HAP-1 (cell line): ENCODE results near the gene FHIT.

Experiments
- DNase-seq, 2 experiments: peaks; one replicate each; pipeline ENCODE4 v3.0.0-alpha.2; 2016 to 2020; ENCODE audit warnings: low spot score in 2 of 2
- H3K27me3 ChIP-seq: fragments of 250-450 bp; sonication (Bioruptor Pico); 2 replicates; pipeline ENCODE4 v1.5.1; 2020; ENCODE audit warnings: low read depth, mild to moderate bottlenecking, moderate library complexity
- H3K36me3 ChIP-seq: fragments of 250-450 bp; sonication (Bioruptor Pico); replicated peaks from 2 replicates; pipeline ENCODE4 v1.5.1; 2020; ENCODE audit warnings: mild to moderate bottlenecking
- H3K4me1 ChIP-seq: fragments of 250-450 bp; sonication (Bioruptor Pico); 2 replicates; pipeline ENCODE4 v1.5.1; 2020; ENCODE audit warnings: mild to moderate bottlenecking
- H3K4me3 ChIP-seq: fragments of 250-450 bp; sonication (Bioruptor Pico); 2 replicates; pipeline ENCODE4 v1.5.1; 2020; ENCODE audit warnings: mild to moderate bottlenecking, moderate library complexity
- H3K9me3 ChIP-seq: fragments of 250-450 bp; sonication (Bioruptor Pico); 2 replicates; pipeline ENCODE4 v1.5.1; 2020; ENCODE audit warnings: mild to moderate bottlenecking, moderate library complexity
- in situ Hi-C: fragments of 300-500 bp; cut with MboI; formaldehyde crosslinking; loops from 3 replicates; pipeline ENCODE4 v1.14.3; 2020; ENCODE audit warnings: low sequenced_read_pairs, inconsistent platforms, mixed read lengths

The FHIT gene

DNA sequence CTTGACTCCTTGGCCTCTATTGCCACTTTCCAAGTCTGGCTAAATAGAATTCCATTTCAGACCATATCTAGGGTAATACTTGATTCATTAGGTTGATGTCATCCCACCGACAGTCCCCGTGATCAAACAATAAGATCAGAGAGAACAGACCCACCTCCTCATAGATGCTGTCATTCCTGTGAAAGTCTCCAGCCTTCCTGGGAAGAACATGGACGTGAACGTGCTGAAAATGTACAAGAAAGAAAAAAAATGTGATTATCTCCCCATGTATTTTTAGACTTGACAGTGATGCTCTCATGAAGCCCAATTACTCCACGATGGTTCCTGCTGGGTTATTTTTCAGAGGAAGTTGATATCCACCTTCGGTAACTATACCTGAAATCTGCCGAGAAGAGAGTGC lies 1329.1 kb downstream of the FHIT start:
- Histone ChIP-seq H3K36me3 (no peaks in the 10 kb centered on the region), H3K9me3 (no peaks in the 10 kb centered on the region), H3K4me1 (peaks cover 52% of the 10 kb centered on the region), H3K27me3 (no peaks in the 10 kb centered on the region), H3K4me3 (no peak overlapping the region)
- DNase-seq = no peak
- in situ Hi-C loops = no loop called here

DNA sequence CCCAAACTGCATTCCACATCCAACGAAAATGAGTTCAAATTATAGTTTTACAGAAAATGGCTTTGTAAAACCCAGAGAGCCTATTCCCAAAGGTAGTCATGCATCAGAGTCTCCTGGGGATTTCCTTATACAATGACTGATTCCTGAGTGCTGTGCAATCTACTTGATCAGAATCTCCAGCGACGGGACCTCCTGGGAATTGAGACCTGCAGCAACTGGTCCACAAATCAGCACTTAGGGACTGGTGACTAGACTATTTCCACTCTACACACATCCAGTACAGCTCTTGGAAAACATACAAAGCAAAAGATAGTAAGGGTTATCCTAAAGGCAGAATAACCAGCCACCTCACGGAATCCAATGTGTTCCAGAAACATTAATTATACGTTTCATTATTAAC lies 1330.4 kb downstream of the FHIT start:
- H3K36me3 ChIP-seq = no peaks in the 10 kb centered on the region
- peak in 1 of 2 experiments; percentile 30 for DNase-seq
- no peak overlapping the region for H3K4me3 ChIP-seq
- H3K9me3 ChIP-seq = no peaks in the 10 kb centered on the region
- in situ Hi-C loops = no loop called here
- peaks cover 48% of the 10 kb centered on the region for H3K4me1 ChIP-seq
- H3K27me3 ChIP-seq = no peaks in the 10 kb centered on the region

DNA sequence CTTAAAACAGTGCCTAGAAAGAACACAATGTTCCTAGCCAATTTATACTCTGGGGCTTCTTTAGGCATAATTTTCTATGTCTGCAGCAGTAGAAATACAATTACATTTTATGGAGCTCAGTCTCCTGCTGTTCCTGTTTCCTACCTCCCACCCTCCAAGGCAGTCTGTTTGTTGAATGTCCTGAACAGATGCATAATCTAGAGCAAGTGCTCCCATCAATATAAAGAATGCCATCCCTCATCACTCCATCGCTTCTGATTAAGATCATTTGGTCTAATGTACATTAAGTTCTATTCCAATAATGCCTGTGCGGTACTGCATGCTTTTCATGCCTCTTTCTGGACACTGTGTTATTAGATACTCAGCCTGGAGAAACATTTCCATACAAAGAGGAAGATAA lies 1331.7 kb downstream of the FHIT start:
- Histone ChIP-seq H3K27me3 (no peaks in the 10 kb centered on the region), H3K36me3 (no peaks in the 10 kb centered on the region), H3K9me3 (no peaks in the 10 kb centered on the region), H3K4me1 (peaks cover 35% of the 10 kb centered on the region), H3K4me3 (no peak overlapping the region)
- DNase-seq = no peak
- in situ Hi-C loops = no loop called here

DNA sequence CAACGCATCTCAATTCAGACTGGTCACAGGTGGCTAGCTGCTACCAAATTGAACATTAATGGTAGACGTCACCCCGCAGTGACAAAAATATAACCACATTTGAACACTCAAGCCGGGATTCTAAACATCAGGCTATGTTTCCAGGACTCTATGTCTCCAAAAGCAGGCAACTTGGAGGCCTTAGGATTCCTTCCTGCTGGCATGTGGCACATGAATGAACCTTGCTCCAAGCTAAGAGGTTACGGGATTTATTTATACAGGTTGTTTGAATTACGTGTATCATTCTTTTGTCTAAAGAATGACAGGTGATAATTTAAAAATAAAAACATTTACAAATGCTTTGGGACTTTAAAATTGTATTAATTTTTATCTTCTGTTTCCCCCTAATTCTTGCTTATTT lies 1337.0 kb downstream of the FHIT start:
- Histone ChIP-seq H3K4me1 (peaks cover 17% of the 10 kb centered on the region), H3K36me3 (no peaks in the 10 kb centered on the region), H3K9me3 (no peaks in the 10 kb centered on the region), H3K27me3 (no peaks in the 10 kb centered on the region), H3K4me3 (no peak overlapping the region)
- in situ Hi-C loops = no loop called here
- no peak for DNase-seq

DNA sequence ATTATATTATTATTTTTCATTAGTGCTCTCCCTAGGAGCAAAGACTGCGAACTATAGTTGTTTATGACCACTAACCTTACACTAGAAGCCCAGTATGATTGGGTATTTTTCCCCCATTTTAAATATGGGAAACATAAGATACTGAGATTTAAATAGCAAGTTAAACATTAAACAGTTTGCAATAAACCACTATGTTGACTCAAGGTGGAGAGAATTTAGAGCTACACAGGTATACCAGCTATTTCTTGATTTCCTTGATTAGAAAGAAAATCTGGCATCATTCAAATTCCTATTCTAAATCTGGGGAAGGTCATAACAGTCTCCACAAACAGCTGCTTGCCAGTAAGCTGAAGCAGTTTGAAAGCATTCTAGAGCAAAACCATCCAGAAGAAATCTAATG lies 1337.6 kb downstream of the FHIT start:
- no peak for DNase-seq
- Histone ChIP-seq H3K27me3 (no peaks in the 10 kb centered on the region), H3K36me3 (no peaks in the 10 kb centered on the region), H3K9me3 (no peaks in the 10 kb centered on the region), H3K4me3 (no peak overlapping the region), H3K4me1 (peaks cover 17% of the 10 kb centered on the region)
- in situ Hi-C loops = no loop called here

DNA sequence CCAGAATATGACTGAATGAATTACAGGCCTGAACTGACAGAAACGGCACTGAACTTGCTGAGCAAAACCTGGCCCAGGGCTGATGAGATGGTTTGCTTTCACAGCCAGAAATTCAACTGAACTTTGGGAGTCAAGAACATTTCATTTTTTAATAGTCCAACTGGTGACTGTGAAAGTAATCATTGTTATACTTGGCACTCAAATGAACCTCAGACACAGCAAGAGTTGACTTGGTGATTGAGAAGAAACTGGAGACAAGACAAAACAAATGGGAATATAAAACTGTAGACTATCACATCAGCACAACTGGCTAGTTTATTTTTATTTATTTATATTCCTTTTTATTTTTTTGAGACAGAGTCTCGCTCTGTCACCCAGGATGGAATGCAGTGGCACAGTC lies 1342.6 kb downstream of the FHIT start:
- Histone ChIP-seq H3K4me3 (no peak overlapping the region), H3K9me3 (no peaks in the 10 kb centered on the region), H3K36me3 (no peaks in the 10 kb centered on the region), H3K4me1 (no peaks in the 10 kb centered on the region), H3K27me3 (no peaks in the 10 kb centered on the region)
- no peak for DNase-seq
- in situ Hi-C loops = no loop called here

DNA sequence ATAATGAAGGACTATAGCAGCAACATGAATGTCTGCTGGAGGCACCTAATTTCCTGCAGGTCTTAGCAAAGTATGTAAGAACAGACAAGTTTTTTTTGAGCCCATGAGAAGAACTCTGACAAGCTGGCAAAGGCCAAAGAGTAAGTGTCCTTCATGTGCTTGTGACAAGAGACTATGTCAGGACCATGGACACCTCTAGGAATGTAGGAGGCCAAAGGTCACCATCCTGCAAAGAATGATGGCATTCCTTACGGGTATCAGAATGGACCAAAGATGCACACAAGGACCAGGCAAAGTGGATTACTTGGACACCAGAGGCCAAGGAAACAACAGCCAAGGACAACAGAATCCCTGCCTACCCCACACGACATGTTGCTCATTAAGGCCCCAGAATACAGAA lies 1343.0 kb downstream of the FHIT start:
- Histone ChIP-seq H3K4me1 (no peaks in the 10 kb centered on the region), H3K4me3 (no peak overlapping the region), H3K36me3 (no peaks in the 10 kb centered on the region), H3K9me3 (no peaks in the 10 kb centered on the region), H3K27me3 (no peaks in the 10 kb centered on the region)
- in situ Hi-C loops = no loop called here
- no peak for DNase-seq

DNA sequence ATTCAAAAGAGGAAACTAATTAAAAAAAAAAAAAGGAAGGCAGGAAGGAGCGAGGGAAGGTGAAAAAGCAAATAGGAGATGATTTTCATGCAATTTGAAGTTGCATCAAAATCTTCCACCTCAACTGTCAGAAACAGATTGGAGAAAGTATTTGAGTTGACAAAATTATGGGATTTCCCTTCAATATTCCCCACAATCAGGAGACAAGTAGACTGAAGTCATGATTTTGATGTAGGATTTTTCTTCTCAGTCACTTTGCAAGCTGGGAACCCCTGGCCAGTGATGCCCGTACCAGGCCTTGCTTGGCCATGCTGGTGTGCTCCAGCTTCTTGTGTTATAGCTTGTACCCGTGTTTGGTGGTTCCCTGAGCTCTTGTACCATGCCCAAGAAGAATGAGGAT lies 1347.0 kb downstream of the FHIT start:
- H3K9me3 ChIP-seq = no peaks in the 10 kb centered on the region
- no peaks in the 10 kb centered on the region for H3K36me3 ChIP-seq
- H3K4me1 ChIP-seq = no peaks in the 10 kb centered on the region
- no peaks in the 10 kb centered on the region for H3K27me3 ChIP-seq
- DNase-seq = no peak
- in situ Hi-C loops = no loop called here
- no peak overlapping the region for H3K4me3 ChIP-seq

DNA sequence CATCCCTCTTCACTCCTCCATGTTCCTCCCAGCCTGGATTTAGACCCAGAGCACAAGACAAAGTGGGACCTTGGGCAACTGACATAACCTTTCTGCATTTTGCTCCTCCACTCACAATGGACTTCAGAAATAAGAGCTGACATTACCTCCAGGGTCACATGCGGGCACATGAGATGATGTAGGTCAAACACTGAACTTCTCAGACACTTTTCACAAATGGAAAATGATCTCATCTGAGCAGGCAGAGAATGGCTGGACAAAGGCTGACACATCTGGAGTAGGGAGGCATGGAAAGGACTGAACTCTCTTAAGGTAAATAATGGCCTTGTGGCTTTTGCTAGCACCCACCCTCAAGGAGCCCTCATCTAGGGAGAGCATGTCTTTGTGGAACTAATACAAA lies 1352.2 kb downstream of the FHIT start:
- in situ Hi-C loops = no loop called here
- no peaks in the 10 kb centered on the region for H3K36me3 ChIP-seq

DNA sequence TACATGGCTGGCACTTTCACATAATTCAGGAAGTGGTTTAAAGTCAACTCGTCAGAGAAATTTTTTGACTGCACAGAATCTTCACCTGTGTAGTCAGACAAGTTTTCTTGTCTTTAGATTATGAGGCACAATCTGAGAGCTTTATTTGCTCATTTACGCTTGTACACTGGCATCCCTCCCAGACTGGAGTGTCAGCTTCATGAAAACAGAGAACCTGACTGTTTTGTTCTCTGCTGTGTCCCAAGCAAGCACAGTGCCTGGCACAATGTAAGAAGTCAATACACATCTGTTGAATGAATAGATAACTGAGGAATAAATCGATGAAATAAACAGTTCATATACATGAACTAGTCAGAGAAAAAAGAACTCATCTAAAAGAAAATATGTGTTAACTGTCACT lies 1355.3 kb downstream of the FHIT start:
- in situ Hi-C loops = no loop called here
- Histone ChIP-seq H3K4me1 (no peaks in the 10 kb centered on the region; the same call in 1 of the 2 replicates), H3K9me3 (no peaks in the 10 kb centered on the region), H3K27me3 (no peaks in the 10 kb centered on the region), H3K36me3 (no peaks in the 10 kb centered on the region), H3K4me3 (no peak overlapping the region)
- DNase-seq = no peak

More for the DNA sequence above, 1352.2 kb downstream of the FHIT start:
- no peak overlapping the region for H3K4me3 ChIP-seq
- no peaks in the 10 kb centered on the region for H3K27me3 ChIP-seq
- H3K9me3 ChIP-seq = no peaks in the 10 kb centered on the region
- no peak for DNase-seq
- no peaks in the 10 kb centered on the region for H3K4me1 ChIP-seq

DNA sequence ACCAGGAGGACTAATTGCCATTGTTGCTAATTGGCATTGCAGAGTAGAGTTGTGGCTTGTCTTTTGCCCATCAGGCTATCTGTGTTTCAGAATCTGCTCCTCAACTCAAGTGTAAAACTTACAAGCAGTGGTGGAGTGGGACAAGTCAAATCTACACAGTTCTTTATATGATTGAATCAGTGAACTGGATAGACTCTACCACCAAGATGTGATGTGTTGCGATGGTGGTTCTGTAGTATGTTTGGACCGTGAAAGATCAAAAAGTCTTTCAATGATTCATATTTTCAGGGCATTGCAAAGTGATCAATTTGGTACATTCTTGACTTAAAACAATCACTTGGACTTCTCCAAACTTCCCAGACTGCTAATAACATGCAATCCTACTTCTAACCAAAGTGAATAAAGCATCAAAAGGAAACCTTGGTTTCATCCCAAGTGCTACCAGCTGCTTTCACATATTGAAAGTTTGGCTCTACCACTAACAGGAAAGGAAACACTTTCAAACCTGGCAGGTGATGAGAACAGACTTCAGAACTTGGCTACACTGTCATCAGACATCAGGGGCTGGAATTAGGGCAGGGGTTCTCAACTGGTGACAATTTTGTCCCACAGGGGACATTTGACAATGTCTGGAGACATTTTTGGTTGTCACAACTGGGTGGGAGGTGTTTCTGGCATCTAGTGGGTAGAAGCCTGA lies 1356.7 kb downstream of the FHIT start:
- Histone ChIP-seq H3K4me3 (no peak overlapping the region), H3K36me3 (no peaks in the 10 kb centered on the region), H3K9me3 (no peaks in the 10 kb centered on the region), H3K4me1 (peaks cover 12% of the 10 kb centered on the region), H3K27me3 (no peaks in the 10 kb centered on the region)
- no peak for DNase-seq
- in situ Hi-C loops = no loop called here

DNA sequence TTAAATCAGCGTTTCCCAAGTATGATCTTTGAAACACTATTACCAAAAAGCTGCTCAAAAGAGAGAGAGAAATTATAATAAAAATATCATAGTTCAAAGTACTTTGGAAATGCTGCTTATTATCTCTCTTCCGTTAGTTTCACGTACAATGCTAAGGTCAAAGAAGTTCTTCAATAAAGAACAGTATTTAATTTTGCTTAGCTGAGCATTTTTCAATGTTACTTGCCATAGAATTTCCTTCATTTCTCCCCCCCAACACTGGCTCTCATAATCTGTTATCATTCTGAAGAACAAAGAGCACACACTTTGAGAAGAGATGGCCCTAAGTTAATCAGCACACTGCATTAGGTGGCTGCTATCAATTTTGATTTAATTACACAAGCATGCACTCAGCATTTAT lies 1360.6 kb downstream of the FHIT start:
- in situ Hi-C loops = no loop called here
- H3K36me3 ChIP-seq = no peaks in the 10 kb centered on the region
- no peak overlapping the region for H3K4me3 ChIP-seq
- no peaks in the 10 kb centered on the region for H3K27me3 ChIP-seq
- no peaks in the 10 kb centered on the region for H3K9me3 ChIP-seq
- peaks cover 12% of the 10 kb centered on the region for H3K4me1 ChIP-seq
- no peak for DNase-seq

DNA sequence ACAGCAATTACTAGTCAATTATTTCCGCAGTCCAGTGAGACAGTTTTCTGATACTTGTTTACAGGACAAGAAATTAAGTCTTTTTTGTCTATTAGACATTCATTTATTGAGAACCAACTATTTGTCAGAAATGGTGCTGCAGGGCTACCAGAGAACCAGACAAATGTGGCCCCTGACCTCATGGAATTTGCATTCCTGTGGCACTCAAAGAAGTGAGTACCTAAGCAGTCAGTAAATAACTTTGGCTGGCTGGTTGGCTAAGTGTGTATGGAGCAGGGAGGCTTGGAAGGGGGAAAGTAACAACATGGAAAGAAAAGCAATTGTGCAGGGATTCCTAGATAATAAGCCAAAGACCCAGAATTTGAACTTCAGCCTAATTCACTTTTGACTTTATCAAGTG lies 1364.5 kb downstream of the FHIT start:
- DNase-seq = no peak
- no peaks in the 10 kb centered on the region for H3K36me3 ChIP-seq
- in situ Hi-C loops = no loop called here

DNA sequence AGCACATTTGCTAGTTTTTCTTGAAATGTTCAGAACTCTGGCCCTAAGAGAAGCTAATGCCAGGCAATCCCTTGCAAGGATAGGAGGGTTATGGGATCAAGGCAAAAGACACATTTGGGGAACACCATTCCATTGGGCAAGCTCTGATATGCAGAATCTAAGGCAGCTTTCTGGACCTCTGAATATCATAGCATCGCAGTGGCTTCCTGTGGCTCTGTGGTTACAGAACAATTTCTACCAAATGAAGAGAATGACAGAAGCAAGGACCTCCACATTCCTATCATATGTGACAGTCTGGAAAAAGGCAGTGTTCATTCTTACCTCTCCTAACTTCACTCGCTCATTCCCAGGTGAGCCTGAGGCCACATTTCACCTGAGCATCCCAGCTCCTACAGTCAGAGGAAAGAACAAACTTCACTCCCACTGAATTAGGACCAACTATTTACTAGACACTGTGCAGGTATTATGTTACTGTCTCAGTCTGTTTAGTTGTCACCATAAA lies 1365.3 kb downstream of the FHIT start:
- Histone ChIP-seq H3K27me3 (no peaks in the 10 kb centered on the region), H3K36me3 (no peaks in the 10 kb centered on the region), H3K4me1 (peaks cover 12% of the 10 kb centered on the region), H3K4me3 (no peak overlapping the region), H3K9me3 (no peaks in the 10 kb centered on the region)
- DNase-seq = no peak
- in situ Hi-C loops = no loop called here

More for the DNA sequence above, 1364.5 kb downstream of the FHIT start:
- Histone ChIP-seq H3K4me1 (peaks cover 12% of the 10 kb centered on the region), H3K9me3 (no peaks in the 10 kb centered on the region), H3K27me3 (no peaks in the 10 kb centered on the region), H3K4me3 (no peak overlapping the region)

DNA sequence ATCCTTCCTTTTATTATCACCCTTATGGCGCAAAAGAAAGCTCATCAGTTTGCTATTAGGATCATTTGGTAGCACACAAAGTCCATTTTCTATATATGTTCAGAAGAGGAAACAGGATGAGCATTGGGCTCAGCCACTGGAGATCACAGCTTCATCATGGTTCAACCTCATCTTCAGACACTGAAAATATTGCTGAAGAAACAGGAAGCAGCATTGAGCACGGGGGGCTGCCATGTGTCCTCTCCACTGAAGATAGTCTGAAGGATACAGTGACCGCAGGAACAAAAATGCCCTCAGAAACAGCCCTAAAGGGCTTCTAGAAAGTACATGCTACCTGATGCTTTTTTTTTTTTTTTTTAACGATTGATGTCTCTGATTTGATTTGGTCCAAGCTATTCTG lies 1366.2 kb downstream of the FHIT start:
- H3K4me3 ChIP-seq = no peak overlapping the region
- in situ Hi-C loops = no loop called here
- no peak for DNase-seq

More for the DNA sequence above, 1366.2 kb downstream of the FHIT start:
- Histone ChIP-seq H3K4me1 (peaks cover 9% of the 10 kb centered on the region), H3K9me3 (no peaks in the 10 kb centered on the region), H3K36me3 (no peaks in the 10 kb centered on the region), H3K27me3 (no peaks in the 10 kb centered on the region)
